ENCODE results near the gene TP53I3.

GRCh38 chr2:24082787-24083566 is 1.7 kb downstream of the TP53I3 start:
- TF ChIP-seq CTCF (IDR thresholded peaks at IDR 0.05): no peak
- TF ChIP-seq POLR2A (IDR thresholded peaks at IDR 0.05): no peak
- no peak for TF ChIP-seq POLR2AphosphoS5 (IDR thresholded peaks at IDR 0.05)

Measured in breast epithelium (tissue), 3 donors.